WTC11 (cell line): ENCODE data around the gene YIPF5. TPM values are rescaled to one million over a fixed set of nuclear protein-coding genes. Genes with fewer than 3 reads are reported as not detected.

Experiments
- ATAC-seq: fragments of 200-7000 bp; cut with Tn5 transposase; 2 replicates; pipeline ENCODE4 v1.10.0; 2021; ENCODE audit warnings: mild to moderate bottlenecking, moderate library complexity
- CTCF ChIA-PET: fragments of 300-600 bp; sonication (Branson Sonifier 250); formaldehyde crosslinking; loops from one replicate; lab custom pipeline; 2021; ENCODE audit warnings: antibody characterized with exemption; lab: Charles Lee
- POLR2A ChIA-PET: fragments of 350-600 bp; sonication (Branson Sonifier 250); formaldehyde crosslinking; loops from one replicate; lab custom pipeline; 2021; ENCODE audit warnings: antibody characterized with exemption; lab: Charles Lee
- DNase-seq: peaks from one replicate; pipeline ENCODE4 v3.0.0; 2021; ENCODE audit warnings: low spot score
- H3K27ac Mint-ChIP-seq: 2 replicates; pipeline ENCODE4 v1.8.0; 2021; ENCODE audit warnings: mixed read lengths
- H3K27me3 Mint-ChIP-seq: 2 replicates; pipeline ENCODE4 v1.8.0; 2021; ENCODE audit warnings: low read depth, mild to moderate bottlenecking, moderate library complexity, mixed read lengths
- H3K36me3 Mint-ChIP-seq: 2 replicates; pipeline ENCODE4 v1.8.0; 2021; ENCODE audit warnings: mixed read lengths
- H3K4me1 Mint-ChIP-seq: 2 replicates; pipeline ENCODE4 v1.8.0; 2022; ENCODE audit warnings: mixed read lengths
- H3K4me3 Mint-ChIP-seq: 2 replicates; pipeline ENCODE4 v1.8.0; 2021; ENCODE audit warnings: mild to moderate bottlenecking, moderate library complexity, mixed read lengths
- H3K9me3 Mint-ChIP-seq: 2 replicates; pipeline ENCODE4 v1.8.0; 2021; ENCODE audit warnings: mixed read lengths
- ATF2 ChIP-seq: sonication (generic); formaldehyde crosslinking; IDR thresholded peaks from 2 replicates; pipeline ENCODE4 v1.8.1; 2022; ENCODE audit warnings: low read depth, missing genetic modification reagents, borderline replicate concordance
- FOXK1 ChIP-seq: sonication (generic); formaldehyde crosslinking; IDR thresholded peaks from 2 replicates; pipeline ENCODE4 v1.8.0; 2022; ENCODE audit warnings: mild to moderate bottlenecking, moderate library complexity, missing genetic modification reagents
- GABPB1 ChIP-seq: sonication (generic); formaldehyde crosslinking; IDR thresholded peaks from 2 replicates; pipeline ENCODE4 v1.8.1; 2023; ENCODE audit warnings: mild to moderate bottlenecking, missing genetic modification reagents
- GRHL2 ChIP-seq: fragments of 250-450 bp; sonication (Bioruptor Pico); IDR thresholded peaks from 2 replicates; pipeline ENCODE4 v1.8.0; 2022; ENCODE audit warnings: mild to moderate bottlenecking, moderate library complexity; ENCODE audit not compliant: insufficient replicate concordance, severe bottlenecking
- HMGA2 ChIP-seq: fragments of 250-450 bp; sonication (Bioruptor Pico); IDR thresholded peaks from 2 replicates; pipeline ENCODE4 v1.4.0; 2021; ENCODE audit warnings: mild to moderate bottlenecking, moderate library complexity
- JAZF1 ChIP-seq: fragments of 250-450 bp; sonication (Bioruptor Pico); IDR thresholded peaks from 2 replicates; pipeline ENCODE4 v1.9.0; 2021; ENCODE audit warnings: moderate library complexity, mild to moderate bottlenecking, inconsistent platforms
- MLX ChIP-seq: sonication (generic); formaldehyde crosslinking; IDR thresholded peaks from 2 replicates; pipeline ENCODE4 v1.8.1; 2023; ENCODE audit warnings: mild to moderate bottlenecking, missing genetic modification reagents, moderate library complexity
- MXD4 ChIP-seq: fragments of 250-450 bp; sonication (Bioruptor Pico); IDR thresholded peaks from 2 replicates; pipeline ENCODE4 v1.8.0; 2021; ENCODE audit warnings: mild to moderate bottlenecking, moderate library complexity, borderline replicate concordance
- RORB ChIP-seq: fragments of 250-450 bp; sonication (Bioruptor Pico); IDR thresholded peaks from 2 replicates; pipeline ENCODE4 v1.9.0; 2021; ENCODE audit warnings: mild to moderate bottlenecking
- SOX15 ChIP-seq: fragments of 250-450 bp; sonication (Bioruptor Pico); IDR thresholded peaks from 2 replicates; pipeline ENCODE4 v1.9.0; 2021; ENCODE audit warnings: mild to moderate bottlenecking
- TCF7 ChIP-seq: sonication (generic); formaldehyde crosslinking; IDR thresholded peaks from 2 replicates; pipeline ENCODE4 v1.8.0; 2022; ENCODE audit warnings: mild to moderate bottlenecking, low read depth, missing genetic modification reagents, moderate library complexity
- TEAD1 ChIP-seq: sonication (generic); formaldehyde crosslinking; IDR thresholded peaks from 2 replicates; pipeline ENCODE4 v1.8.0; 2022; ENCODE audit warnings: mild to moderate bottlenecking, missing genetic modification reagents
- ZBTB21 ChIP-seq: sonication (generic); formaldehyde crosslinking; IDR thresholded peaks from 2 replicates; pipeline ENCODE4 v1.8.1; 2023; ENCODE audit warnings: mild to moderate bottlenecking, missing genetic modification reagents, borderline replicate concordance
- ZNF219 ChIP-seq: sonication (generic); formaldehyde crosslinking; IDR thresholded peaks from 2 replicates; pipeline ENCODE4 v1.8.0; 2023; ENCODE audit warnings: missing genetic modification reagents, mild to moderate bottlenecking, borderline replicate concordance
- ZNF232 ChIP-seq: sonication (generic); formaldehyde crosslinking; IDR thresholded peaks from 2 replicates; pipeline ENCODE4 v1.8.0; 2022; ENCODE audit warnings: mild to moderate bottlenecking, missing genetic modification reagents
- ZNF317 ChIP-seq: sonication (generic); formaldehyde crosslinking; IDR thresholded peaks from 2 replicates; pipeline ENCODE4 v1.8.1; 2023; ENCODE audit warnings: low read depth, mild to moderate bottlenecking, moderate library complexity, missing genetic modification reagents, borderline replicate concordance
- ZNF396 ChIP-seq: fragments of 250-450 bp; sonication (Bioruptor Pico); IDR thresholded peaks from 2 replicates; pipeline ENCODE4 v1.8.0; 2021; ENCODE audit warnings: mild to moderate bottlenecking, moderate library complexity, borderline replicate concordance
- total RNA-seq: library from RNA; stranded (reverse); gene quantifications from 3 replicates; pipeline ENCODE4 v1.2.3, GENCODE V29; 2021

Gene YIPF5
- total RNA-seq, 1 experiment from 2014 or later, result 39.2 TPM

GRCh38 chr5:144114571-144114970 lies 55.9 kb downstream of the YIPF5 start:
- no peak for TF ChIP-seq ZBTB21 (CRISPR knock-in tag)
- TF ChIP-seq ZNF232 (CRISPR knock-in tag), result no peak
- no peak for TF ChIP-seq ZNF396 (CRISPR knock-in tag)
- TF ChIP-seq ZNF219 (CRISPR knock-in tag), result no peak
- no peak for TF ChIP-seq ATF2
- TF ChIP-seq TCF7, result no peak
- no peak for TF ChIP-seq FOXK1 (CRISPR knock-in tag)
- no peak for TF ChIP-seq GRHL2 (CRISPR knock-in tag)
- TF ChIP-seq GABPB1, result no peak
- TF ChIP-seq ZNF317 (CRISPR knock-in tag), result no peak
- no peak for TF ChIP-seq SOX15 (CRISPR knock-in tag)
- TF ChIP-seq MXD4 (CRISPR knock-in tag), result no peak
- no peak for TF ChIP-seq RORB
- no peak for TF ChIP-seq HMGA2 (CRISPR knock-in tag)
- no peak for TF ChIP-seq MLX (CRISPR knock-in tag)
- no peak for TF ChIP-seq JAZF1 (CRISPR knock-in tag)
- no peak for TF ChIP-seq TEAD1 (CRISPR knock-in tag)
- ATAC-seq (no peak), DNase-seq (no peak)
- CTCF ChIA-PET, result no interaction called here
- peaks cover 8% of the 10 kb centered on the region; the same call in 1 of the 2 replicates for H3K9me3 Mint-ChIP-seq
- H3K4me1 Mint-ChIP-seq, result no peaks in the 10 kb centered on the region
- no peaks in the 10 kb centered on the region for H3K36me3 Mint-ChIP-seq
- no peak overlapping the region for H3K27ac Mint-ChIP-seq
- no peaks in the 10 kb centered on the region for H3K27me3 Mint-ChIP-seq
- POLR2A ChIA-PET, result no interaction called here
- no peak overlapping the region for H3K4me3 Mint-ChIP-seq

Other genes starting within 250 kb of the YIPF5 start
- 0.20 to 0.73 TPM (median 0.34 TPM) in 3 replicates for gene KCTD16, start 214 bp upstream of the YIPF5 start, total RNA-seq